OCI-LY3 (cell line): Measurements from ENCODE around the gene NBPF11.
"Not testable (repeated sequence)": the region's sequence is repeated elsewhere in the genome, so short reads cannot be mapped to it uniquely, and the experiment has no call there.

Source experiments
- EZH2phosphoT487 ChIP-seq: fragments of 200-600 bp; shearing (Covaris generic); IDR thresholded peaks from 2 replicates; pipeline ENCODE4 v1.6.1; 2018; ENCODE audit warnings: antibody characterized with exemption, mixed run types, low read depth
- TF ChIP-seq, protein P1 (sequence below): fragments of 200-600, 300-600 bp; sonication (generic); IDR thresholded peaks from 2 replicates; pipeline ENCODE4 v1.5.1; 2014; ENCODE audit warnings: antibody characterized with exemption, low read length, low read depth

- TF ChIP-seq, protein P1, sequence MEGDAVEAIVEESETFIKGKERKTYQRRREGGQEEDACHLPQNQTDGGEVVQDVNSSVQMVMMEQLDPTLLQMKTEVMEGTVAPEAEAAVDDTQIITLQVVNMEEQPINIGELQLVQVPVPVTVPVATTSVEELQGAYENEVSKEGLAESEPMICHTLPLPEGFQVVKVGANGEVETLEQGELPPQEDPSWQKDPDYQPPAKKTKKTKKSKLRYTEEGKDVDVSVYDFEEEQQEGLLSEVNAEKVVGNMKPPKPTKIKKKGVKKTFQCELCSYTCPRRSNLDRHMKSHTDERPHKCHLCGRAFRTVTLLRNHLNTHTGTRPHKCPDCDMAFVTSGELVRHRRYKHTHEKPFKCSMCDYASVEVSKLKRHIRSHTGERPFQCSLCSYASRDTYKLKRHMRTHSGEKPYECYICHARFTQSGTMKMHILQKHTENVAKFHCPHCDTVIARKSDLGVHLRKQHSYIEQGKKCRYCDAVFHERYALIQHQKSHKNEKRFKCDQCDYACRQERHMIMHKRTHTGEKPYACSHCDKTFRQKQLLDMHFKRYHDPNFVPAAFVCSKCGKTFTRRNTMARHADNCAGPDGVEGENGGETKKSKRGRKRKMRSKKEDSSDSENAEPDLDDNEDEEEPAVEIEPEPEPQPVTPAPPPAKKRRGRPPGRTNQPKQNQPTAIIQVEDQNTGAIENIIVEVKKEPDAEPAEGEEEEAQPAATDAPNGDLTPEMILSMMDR, result not testable (repeated sequence)
- TF ChIP-seq EZH2phosphoT487, result not testable (repeated sequence)
Observed at GRCh38 chr1:148073392-148073791, 78.7 kb downstream of the NBPF11 start.
